Jurkat, Clone E6-1 (cell line): Measurements from ENCODE around the gene SLC25A19.
A peak's percentile ranks its signal among the peaks of the same experiment; 100 is the strongest.
"Not testable (repeated sequence)": the region's sequence is repeated elsewhere in the genome, so short reads cannot be mapped to it uniquely, and the experiment has no call there.

Experiments used
- DNase-seq: peaks from one replicate; pipeline ENCODE4 v3.0.0-alpha.2; 2011; ENCODE audit warnings: low read depth, low spot score
- H3K4me3 ChIP-seq: 2 replicates; pipeline ENCODE4 v1.5.1; 2011; ENCODE audit warnings: mild to moderate bottlenecking, low read length, control low read depth, moderate library complexity

The SLC25A19 gene

GRCh38 chr17:75307957-75308731, 18.9 kb upstream of the SLC25A19 start:
- no peak for DNase-seq

GRCh38 chr17:75301502-75302206, 12.4 kb upstream of the SLC25A19 start:
- no peak for DNase-seq
- no peak overlapping the region for H3K4me3 ChIP-seq

More at GRCh38 chr17:75307957-75308731, 18.9 kb upstream of the SLC25A19 start:
- no peak overlapping the region for H3K4me3 ChIP-seq

GRCh38 chr17:75301049-75301448, 11.8 kb upstream of the SLC25A19 start:
- no peak for DNase-seq
- H3K4me3 ChIP-seq: no peak overlapping the region

GRCh38 chr17:75300280-75300679, 11.0 kb upstream of the SLC25A19 start:
- no peak for DNase-seq
- H3K4me3 ChIP-seq: no peak overlapping the region

GRCh38 chr17:75295201-75296158, 6.2 kb upstream of the SLC25A19 start:
- DNase-seq: no peak
- no peak overlapping the region for H3K4me3 ChIP-seq

GRCh38 chr17:75292810-75293448, 3.7 kb upstream of the SLC25A19 start:
- H3K4me3 ChIP-seq, DNase-seq: not testable (repeated sequence)

- H3K4me3 ChIP-seq: peak overlapping the region; percentile 93
- peak; percentile 55 for DNase-seq
Measured at GRCh38 chr17:75289832-75290337, 652 bp upstream of the SLC25A19 start.

GRCh38 chr17:75288770-75289114, 491 bp downstream of the SLC25A19 start:
- H3K4me3 ChIP-seq: peak overlapping the region; percentile 93
- DNase-seq: peak; percentile 32

- peak overlapping the region; percentile 93 for H3K4me3 ChIP-seq
- no peak for DNase-seq
Measured at GRCh38 chr17:75288359-75288758, 874 bp downstream of the SLC25A19 start.

GRCh38 chr17:75287221-75287620, 2.0 kb downstream of the SLC25A19 start:
- no peak for DNase-seq

GRCh38 chr17:75285123-75285522, 4.1 kb downstream of the SLC25A19 start:
- no peak for DNase-seq

More at GRCh38 chr17:75287221-75287620, 2.0 kb downstream of the SLC25A19 start:
- H3K4me3 ChIP-seq: no peak overlapping the region

GRCh38 chr17:75280189-75280588, 9.0 kb downstream of the SLC25A19 start:
- not testable (repeated sequence) for H3K4me3 ChIP-seq, DNase-seq

More at GRCh38 chr17:75285123-75285522, 4.1 kb downstream of the SLC25A19 start:
- no peak overlapping the region for H3K4me3 ChIP-seq

GRCh38 chr17:75277664-75278071, 11.6 kb downstream of the SLC25A19 start:
- H3K4me3 ChIP-seq: no peak overlapping the region
- no peak for DNase-seq

- H3K4me3 ChIP-seq: no peak overlapping the region
- DNase-seq: no peak
Measured at GRCh38 chr17:75273977-75274708, 15.1 kb downstream of the SLC25A19 start.

GRCh38 chr17:75272848-75273184, 16.4 kb downstream of the SLC25A19 start:
- DNase-seq: no peak
- no peak overlapping the region for H3K4me3 ChIP-seq

GRCh38 chr17:75271955-75272847, 17.0 kb downstream of the SLC25A19 start:
- no peak for DNase-seq
- peak overlapping the region; percentile 81 for H3K4me3 ChIP-seq

- peak; percentile 69 for DNase-seq
- peak overlapping the region; percentile 81 for H3K4me3 ChIP-seq
Measured at GRCh38 chr17:75271233-75271954, 17.8 kb downstream of the SLC25A19 start.
